PC-3 (cell line): Measurements from ENCODE around the gene TLE7. TPM values are rescaled to one million over a fixed set of nuclear protein-coding genes. Genes with fewer than 3 reads are reported as not detected.

Experiments
- ATAC-seq: fragments of 200-7000 bp; cut with Tn5 transposase; 2 replicates; pipeline ENCODE4 v1.9.1; 2020; ENCODE audit warnings: mild to moderate bottlenecking, moderate library complexity
- BruUV-seq: library from RNA; stranded (reverse); fragments of 400-500 nt; replicated peaks from 2 replicates; lab custom pipeline; 2021; lab: Mats Ljungman, UMichigan
- CTCF ChIA-PET: fragments of 300-600 bp; sonication (Branson Sonifier 250); formaldehyde crosslinking; loops from one replicate; lab custom pipeline; 2022; ENCODE audit warnings: antibody characterized with exemption; lab: Charles Lee
- POLR2A ChIA-PET: fragments of 300-600 bp; sonication (Branson Sonifier 250); formaldehyde crosslinking; loops from one replicate; lab custom pipeline; 2022; ENCODE audit warnings: antibody characterized with exemption; ENCODE audit not compliant: unreplicated experiment; lab: Charles Lee
- DNase-seq: peaks from one replicate; pipeline ENCODE4 v3.0.0-alpha.2; 2015
- H2AFZ ChIP-seq: fragments of 300-600 bp; sonication (generic); 2 replicates; pipeline ENCODE4 v1.6.0; 2016; ENCODE audit warnings: antibody characterized with exemption, low read length
- H3F3A ChIP-seq: fragments of 300-600 bp; sonication (generic); one replicate; pipeline ENCODE4 v1.6.0; 2017; ENCODE audit warnings: antibody characterized with exemption, low read length, control low read depth, mild to moderate bottlenecking; ENCODE audit not compliant: unreplicated experiment
- H3K27ac ChIP-seq: fragments of 300-600 bp; sonication (generic); 2 replicates; pipeline ENCODE4 v1.5.1; 2016; ENCODE audit warnings: mild to moderate bottlenecking, low read length
- H3K27me3 ChIP-seq: fragments of 300-600 bp; sonication (generic); 2 replicates; pipeline ENCODE4 v1.6.1; 2016; ENCODE audit warnings: low read length, mixed read lengths
- H3K36me3 ChIP-seq: fragments of 300-600 bp; sonication (generic); 2 replicates; pipeline ENCODE4 v1.6.1; 2016; ENCODE audit warnings: low read depth, mixed run types, low read length, mixed read lengths
- H3K4me1 ChIP-seq: fragments of 300-600 bp; sonication (generic); 2 replicates; pipeline ENCODE4 v1.5.1; 2016; ENCODE audit warnings: low read length; ENCODE audit not compliant: insufficient read depth
- H3K4me2 ChIP-seq: fragments of 300-600 bp; sonication (generic); 2 replicates; pipeline ENCODE4 v1.6.0; 2016; ENCODE audit warnings: low read length
- H3K4me3 ChIP-seq: fragments of 300-600 bp; sonication (generic); 2 replicates; pipeline ENCODE4 v1.5.1; 2016; ENCODE audit warnings: mild to moderate bottlenecking, low read length, mixed read lengths
- H3K79me2 ChIP-seq: fragments of 300-600 bp; sonication (generic); 2 replicates; pipeline ENCODE4 v1.6.1; 2017; ENCODE audit warnings: low read length, mixed read lengths
- H3K9ac ChIP-seq: fragments of 300-600 bp; sonication (generic); 2 replicates; pipeline ENCODE4 v1.6.0; 2016; ENCODE audit warnings: mild to moderate bottlenecking, low read length
- H3K9me2 ChIP-seq: fragments of 300-600 bp; sonication (generic); replicated peaks from 2 replicates; pipeline ENCODE4 v1.6.1; 2016; ENCODE audit warnings: mixed run types, low read length, mixed read lengths
- H3K9me3 ChIP-seq: fragments of 300-600 bp; sonication (generic); 2 replicates; pipeline ENCODE4 v1.6.1; 2016; ENCODE audit warnings: low read length, mixed read lengths
- H4K20me1 ChIP-seq: fragments of 300-600 bp; sonication (generic); 2 replicates; pipeline ENCODE4 v1.6.1; 2016; ENCODE audit warnings: low read length, mixed read lengths
- EZH2 ChIP-seq: fragments of 300-600 bp; sonication (generic); IDR thresholded peaks from one replicate; pipeline ENCODE4 v1.6.1; 2017; ENCODE audit warnings: antibody characterized with exemption, mild to moderate bottlenecking, low read length; ENCODE audit not compliant: unreplicated experiment
- EZH2phosphoT487 ChIP-seq: fragments of 300-600 bp; sonication (generic); IDR thresholded peaks from 2 replicates; pipeline ENCODE4 v1.6.1; 2018; ENCODE audit warnings: mild to moderate bottlenecking, antibody characterized with exemption, low read length, borderline replicate concordance
- intact Hi-C: fragments of 100-400 bp; cut with micrococcal nuclease; formaldehyde crosslinking; loops from 2 replicates; pipeline ENCODE4 v1.9.0; 2023
- total RNA-seq: library from RNA; depleted of rRNA; stranded (reverse); fragments of >200 nt; gene quantifications from 2 replicates; pipeline ENCODE4 v1.2.3, GENCODE V29; 2014
- TF ChIP-seq, protein P1 (sequence below): fragments of 300-600 bp; sonication (generic); conservative IDR thresholded peaks from 2 replicates; pipeline ENCODE4 v1.5.1; 2017; ENCODE audit warnings: antibody characterized with exemption, low read depth, mild to moderate bottlenecking, low read length

TLE7 gene
- total RNA-seq, 1 experiment from 2014 or later, result not detected

DNA sequence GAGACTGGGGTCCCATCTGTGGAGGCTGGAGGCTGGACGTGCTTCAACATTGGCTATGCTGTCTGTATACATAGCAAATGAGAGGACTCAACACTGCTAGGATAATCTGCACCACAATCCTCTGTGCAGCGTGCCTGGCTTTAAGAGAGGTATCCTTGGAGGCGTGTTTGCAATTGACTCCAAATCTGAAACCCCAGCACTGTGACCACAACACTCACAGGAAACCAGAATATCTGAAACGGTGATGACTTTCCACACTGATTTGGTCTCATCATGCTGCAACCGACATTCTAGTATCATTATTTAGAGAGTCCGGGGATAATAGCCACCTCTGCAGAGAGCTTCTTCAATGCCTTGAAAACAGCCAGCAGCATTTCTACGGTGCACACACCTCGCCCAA is 35.1 kb downstream of the TLE7 start:
- no peak overlapping the region for H3K4me2 ChIP-seq
- TF ChIP-seq EZH2phosphoT487 (no peak), EZH2 (no peak)
- TF ChIP-seq, protein P1, sequence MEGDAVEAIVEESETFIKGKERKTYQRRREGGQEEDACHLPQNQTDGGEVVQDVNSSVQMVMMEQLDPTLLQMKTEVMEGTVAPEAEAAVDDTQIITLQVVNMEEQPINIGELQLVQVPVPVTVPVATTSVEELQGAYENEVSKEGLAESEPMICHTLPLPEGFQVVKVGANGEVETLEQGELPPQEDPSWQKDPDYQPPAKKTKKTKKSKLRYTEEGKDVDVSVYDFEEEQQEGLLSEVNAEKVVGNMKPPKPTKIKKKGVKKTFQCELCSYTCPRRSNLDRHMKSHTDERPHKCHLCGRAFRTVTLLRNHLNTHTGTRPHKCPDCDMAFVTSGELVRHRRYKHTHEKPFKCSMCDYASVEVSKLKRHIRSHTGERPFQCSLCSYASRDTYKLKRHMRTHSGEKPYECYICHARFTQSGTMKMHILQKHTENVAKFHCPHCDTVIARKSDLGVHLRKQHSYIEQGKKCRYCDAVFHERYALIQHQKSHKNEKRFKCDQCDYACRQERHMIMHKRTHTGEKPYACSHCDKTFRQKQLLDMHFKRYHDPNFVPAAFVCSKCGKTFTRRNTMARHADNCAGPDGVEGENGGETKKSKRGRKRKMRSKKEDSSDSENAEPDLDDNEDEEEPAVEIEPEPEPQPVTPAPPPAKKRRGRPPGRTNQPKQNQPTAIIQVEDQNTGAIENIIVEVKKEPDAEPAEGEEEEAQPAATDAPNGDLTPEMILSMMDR, result no peak
- DNase-seq (no peak), ATAC-seq (no peak)
- ChIA-PET POLR2A (no interaction called here), CTCF (no interaction called here)
- no peaks in the 10 kb centered on the region for H4K20me1 ChIP-seq
- H3F3A ChIP-seq, result no peaks in the 10 kb centered on the region
- H3K9ac ChIP-seq, result no peak overlapping the region
- intact Hi-C loops, result no loop called here
- H3K27ac ChIP-seq, result no peak overlapping the region
- H3K27me3 ChIP-seq, result peaks cover 27% of the 10 kb centered on the region
- H3K4me3 ChIP-seq, result no peak overlapping the region
- no peaks in the 10 kb centered on the region for H3K36me3 ChIP-seq
- H3K9me2 ChIP-seq, result no peaks in the 10 kb centered on the region
- no peaks in the 10 kb centered on the region for H3K4me1 ChIP-seq
- no peak overlapping the region for H2AFZ ChIP-seq
- no TSS peak for BruUV-seq
- no peaks in the 10 kb centered on the region for H3K79me2 ChIP-seq
- H3K9me3 ChIP-seq, result no peaks in the 10 kb centered on the region

DNA sequence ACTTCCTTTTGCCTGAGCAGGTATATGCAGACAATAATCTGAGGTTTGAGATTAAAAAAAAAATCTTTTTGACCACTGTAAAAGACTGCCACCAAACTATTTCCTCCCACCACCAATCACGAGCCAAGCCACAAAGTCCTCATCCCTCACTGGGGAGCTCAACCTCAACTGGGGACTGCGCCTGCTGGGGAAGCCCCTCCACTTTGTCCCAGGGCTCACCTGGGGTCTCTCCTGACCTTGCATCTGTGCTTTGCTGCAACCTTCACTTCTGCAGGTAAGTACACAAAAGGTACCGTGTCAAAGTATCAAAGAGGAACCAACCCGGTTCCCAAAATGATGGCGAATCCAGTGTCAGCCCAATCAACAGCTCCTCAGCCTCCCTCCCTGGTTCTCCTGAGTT is 35.5 kb downstream of the TLE7 start:
- Histone ChIP-seq H3K4me3 (no peak overlapping the region), H3K36me3 (no peaks in the 10 kb centered on the region), H4K20me1 (no peaks in the 10 kb centered on the region), H3K9ac (no peak overlapping the region), H3K27me3 (peaks cover 27% of the 10 kb centered on the region), H3K4me2 (no peak overlapping the region), H3K4me1 (no peaks in the 10 kb centered on the region), H3F3A (no peaks in the 10 kb centered on the region), H3K9me3 (no peaks in the 10 kb centered on the region), H3K79me2 (no peaks in the 10 kb centered on the region), H3K9me2 (no peaks in the 10 kb centered on the region), H2AFZ (no peak overlapping the region), H3K27ac (no peak overlapping the region)
- intact Hi-C loops, result no loop called here
- no peak for DNase-seq
- CTCF ChIA-PET, result no interaction called here
- POLR2A ChIA-PET, result no interaction called here
- ATAC-seq, result no peak
- TF ChIP-seq EZH2phosphoT487 (no peak), EZH2 (no peak)
- TF ChIP-seq, protein P1, result no peak
- BruUV-seq, result no TSS peak

DNA sequence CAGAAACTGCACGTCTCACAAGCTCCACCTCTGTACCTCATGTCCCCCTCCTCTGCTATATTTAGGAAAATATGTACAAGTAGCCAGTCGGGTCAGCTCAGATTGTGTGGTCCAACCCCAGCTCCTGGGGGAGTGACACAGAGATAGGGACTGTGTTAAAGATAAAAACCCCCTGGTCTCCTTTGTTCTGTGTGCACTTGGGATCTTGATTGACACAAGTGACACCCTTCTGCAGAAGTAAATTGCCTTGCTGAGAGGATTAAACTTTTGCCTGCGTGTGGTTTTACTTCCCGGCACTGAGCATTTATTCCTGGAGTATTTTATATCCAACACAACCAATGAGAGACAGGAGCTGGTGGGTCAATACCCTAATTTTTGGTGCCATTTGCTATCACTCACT is 37.5 kb downstream of the TLE7 start:
- ChIA-PET POLR2A (no interaction called here), CTCF (no interaction called here)
- Histone ChIP-seq H3K27me3 (peaks cover 28% of the 10 kb centered on the region), H3F3A (no peaks in the 10 kb centered on the region), H3K4me2 (no peak overlapping the region), H3K9ac (no peak overlapping the region), H3K36me3 (no peaks in the 10 kb centered on the region), H3K9me2 (no peaks in the 10 kb centered on the region), H3K4me3 (no peak overlapping the region), H3K4me1 (no peaks in the 10 kb centered on the region), H3K79me2 (no peaks in the 10 kb centered on the region), H3K27ac (no peak overlapping the region), H2AFZ (no peak overlapping the region), H4K20me1 (no peaks in the 10 kb centered on the region), H3K9me3 (no peaks in the 10 kb centered on the region)
- ATAC-seq (no peak), DNase-seq (no peak)
- TF ChIP-seq, protein P1, result no peak
- TF ChIP-seq EZH2phosphoT487, result no peak
- TF ChIP-seq EZH2, result no peak
- intact Hi-C loops, result no loop called here
- no TSS peak for BruUV-seq
